Dermis microvascular lymphatic vessel endothelial cell (primary cell): Measurements from ENCODE around the gene LPCAT2. TPM values are rescaled to one million over a fixed set of nuclear protein-coding genes. Genes with fewer than 3 reads are reported as not detected.

Experiments used
- DNase-seq, 2 donors: peaks; one replicate each; pipeline versions ENCODE4 v3.0.0 to v3.0.0-alpha.2; 2010; ENCODE audit warnings: low read depth in 2 of 2
- total RNA-seq: library from RNA; depleted of rRNA; stranded (reverse); fragments of >200 nt; gene quantifications from 2 replicates; pipeline ENCODE4 v1.2.1, GENCODE V29; 2014

The LPCAT2 gene
- total RNA-seq, 1 donor from 2014 or later: 5.9 TPM

- DNase-seq: peak in 1 of 2 donors; percentile 33
Measured at GRCh38 chr16:55503726-55504550, 4.9 kb upstream of the LPCAT2 start.

DNA sequence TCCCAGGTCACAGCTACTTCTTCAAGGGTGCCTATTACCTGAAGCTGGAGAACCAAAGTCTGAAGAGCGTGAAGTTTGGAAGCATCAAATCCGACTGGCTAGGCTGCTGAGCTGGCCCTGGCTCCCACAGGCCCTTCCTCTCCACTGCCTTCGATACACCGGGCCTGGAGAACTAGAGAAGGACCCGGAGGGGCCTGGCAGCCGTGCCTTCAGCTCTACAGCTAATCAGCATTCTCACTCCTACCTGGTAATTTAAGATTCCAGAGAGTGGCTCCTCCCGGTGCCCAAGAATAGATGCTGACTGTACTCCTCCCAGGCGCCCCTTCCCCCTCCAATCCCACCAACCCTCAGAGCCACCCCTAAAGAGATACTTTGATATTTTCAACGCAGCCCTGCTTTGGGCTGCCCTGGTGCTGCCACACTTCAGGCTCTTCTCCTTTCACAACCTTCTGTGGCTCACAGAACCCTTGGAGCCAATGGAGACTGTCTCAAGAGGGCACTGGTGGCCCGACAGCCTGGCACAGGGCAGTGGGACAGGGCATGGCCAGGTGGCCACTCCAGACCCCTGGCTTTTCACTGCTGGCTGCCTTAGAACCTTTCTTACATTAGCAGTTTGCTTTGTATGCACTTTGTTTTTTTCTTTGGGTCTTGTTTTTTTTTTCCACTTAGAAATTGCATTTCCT is 3.4 kb upstream of the LPCAT2 start:
- DNase-seq: no peak

DNA sequence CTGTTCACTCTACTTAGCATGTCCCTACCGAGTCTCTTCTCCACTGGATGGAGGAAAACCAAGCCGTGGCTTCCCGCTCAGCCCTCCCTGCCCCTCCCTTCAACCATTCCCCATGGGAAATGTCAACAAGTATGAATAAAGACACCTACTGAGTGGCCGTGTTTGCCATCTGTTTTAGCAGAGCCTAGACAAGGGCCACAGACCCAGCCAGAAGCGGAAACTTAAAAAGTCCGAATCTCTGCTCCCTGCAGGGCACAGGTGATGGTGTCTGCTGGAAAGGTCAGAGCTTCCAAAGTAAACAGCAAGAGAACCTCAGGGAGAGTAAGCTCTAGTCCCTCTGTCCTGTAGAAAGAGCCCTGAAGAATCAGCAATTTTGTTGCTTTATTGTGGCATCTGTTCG is 2.8 kb upstream of the LPCAT2 start:
- DNase-seq: no peak

GRCh38 chr16:55506708-55507107 is 2.2 kb upstream of the LPCAT2 start:
- no peak for DNase-seq

- DNase-seq: no peak
Measured at GRCh38 chr16:55508271-55508921, 476 bp upstream of the LPCAT2 start.

- no peak for DNase-seq
Measured at GRCh38 chr16:55510185-55510805, 1.4 kb downstream of the LPCAT2 start.

- no peak for DNase-seq
Measured at GRCh38 chr16:55512941-55513340, 4.1 kb downstream of the LPCAT2 start.

GRCh38 chr16:55513616-55514015 is 4.7 kb downstream of the LPCAT2 start:
- DNase-seq: no peak

DNA sequence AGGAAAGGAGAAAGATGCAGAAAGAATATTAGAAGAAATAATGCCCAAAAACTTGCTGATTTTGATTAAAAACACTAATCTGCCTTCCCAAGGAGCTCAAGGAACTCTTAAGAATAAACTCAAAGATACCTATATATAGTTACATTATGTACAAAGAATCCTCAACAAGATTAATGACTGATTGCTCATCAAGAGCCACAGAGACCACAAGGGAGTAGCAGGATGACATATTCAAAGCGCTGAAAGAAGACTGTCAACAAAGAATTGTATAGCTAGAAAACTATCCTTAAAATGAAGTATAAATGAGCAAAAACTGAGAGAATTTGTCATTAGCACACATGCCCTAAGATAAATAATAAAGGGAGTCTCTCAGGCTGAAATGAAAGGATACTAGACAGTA is 6.2 kb downstream of the LPCAT2 start:
- no peak for DNase-seq

GRCh38 chr16:55521792-55522191 is 12.9 kb downstream of the LPCAT2 start:
- DNase-seq: no peak

- peak in 1 of 2 donors; percentile 70 for DNase-seq
Measured at GRCh38 chr16:55526441-55526840, 17.6 kb downstream of the LPCAT2 start.

- no peak for DNase-seq
Measured at GRCh38 chr16:55527885-55528284, 19.0 kb downstream of the LPCAT2 start.

DNA sequence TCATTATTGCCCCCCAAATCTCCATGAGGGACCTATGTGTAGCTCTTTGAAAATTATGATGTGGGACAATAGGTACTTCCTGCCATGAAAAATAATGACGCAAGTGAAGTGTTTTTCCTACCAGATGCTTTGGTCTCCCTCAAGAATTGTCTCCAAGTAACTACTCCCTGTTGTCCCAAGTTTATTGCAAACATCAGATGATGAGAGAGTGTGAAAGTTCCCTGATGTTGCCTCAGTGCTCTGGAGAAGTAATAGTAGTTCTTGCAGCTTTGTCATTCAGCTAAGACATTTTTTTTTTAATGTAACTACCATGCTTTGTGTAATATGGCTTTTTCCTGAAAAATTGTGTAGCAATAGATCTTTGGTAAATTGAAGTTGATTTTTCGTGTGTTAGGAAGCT is 20.1 kb downstream of the LPCAT2 start:
- peak in 1 of 2 donors; percentile 55 for DNase-seq

DNA sequence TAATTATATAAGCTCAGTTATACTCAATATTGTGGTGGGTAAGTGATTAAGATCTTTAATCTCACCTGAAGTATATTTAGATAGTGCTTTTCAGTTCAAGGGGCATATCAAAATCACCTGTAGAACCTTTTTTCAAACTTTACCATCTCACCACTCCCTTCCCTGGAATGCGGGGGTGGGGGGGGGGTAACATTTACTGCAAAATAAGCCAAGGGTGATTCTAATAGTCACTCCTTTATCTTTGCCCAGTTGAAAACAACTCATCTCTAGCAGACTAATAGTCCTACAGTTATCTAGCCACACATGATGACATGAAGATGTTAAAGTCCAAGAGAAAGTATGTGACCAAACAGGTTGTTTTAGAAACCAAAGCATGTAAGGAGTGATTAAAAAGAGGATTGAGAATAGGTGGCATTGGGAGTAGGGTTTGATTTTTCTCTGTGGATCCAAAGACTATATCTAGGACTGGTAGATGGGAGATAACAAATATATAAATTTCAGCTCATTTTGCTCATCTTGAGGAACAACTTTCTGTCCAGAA is 21.5 kb downstream of the LPCAT2 start:
- no peak for DNase-seq

GRCh38 chr16:55532227-55532626 is 23.4 kb downstream of the LPCAT2 start:
- no peak for DNase-seq

- DNase-seq: no peak
Measured at GRCh38 chr16:55534756-55535155, 25.9 kb downstream of the LPCAT2 start.

DNA sequence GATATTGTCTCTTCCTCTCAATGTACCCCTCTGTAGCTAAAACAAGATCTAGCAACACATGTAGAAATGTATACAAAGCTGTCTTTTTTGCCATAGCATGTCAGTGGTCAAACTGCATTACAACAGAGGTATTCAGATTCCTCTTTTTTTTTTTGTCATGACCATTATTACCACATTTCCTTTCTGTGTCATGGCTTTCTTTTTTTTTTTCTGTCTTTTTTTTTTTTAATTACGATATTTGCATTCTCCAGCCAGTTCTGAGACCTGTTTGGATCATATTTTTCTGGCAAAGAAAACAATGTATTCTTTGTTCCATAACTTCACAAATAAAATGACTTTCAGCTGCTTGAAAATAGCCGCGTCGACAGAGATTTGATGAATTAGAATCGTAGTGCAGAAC is 30.2 kb downstream of the LPCAT2 start:
- no peak for DNase-seq

GRCh38 chr16:55539488-55539887 is 30.6 kb downstream of the LPCAT2 start:
- DNase-seq: no peak

DNA sequence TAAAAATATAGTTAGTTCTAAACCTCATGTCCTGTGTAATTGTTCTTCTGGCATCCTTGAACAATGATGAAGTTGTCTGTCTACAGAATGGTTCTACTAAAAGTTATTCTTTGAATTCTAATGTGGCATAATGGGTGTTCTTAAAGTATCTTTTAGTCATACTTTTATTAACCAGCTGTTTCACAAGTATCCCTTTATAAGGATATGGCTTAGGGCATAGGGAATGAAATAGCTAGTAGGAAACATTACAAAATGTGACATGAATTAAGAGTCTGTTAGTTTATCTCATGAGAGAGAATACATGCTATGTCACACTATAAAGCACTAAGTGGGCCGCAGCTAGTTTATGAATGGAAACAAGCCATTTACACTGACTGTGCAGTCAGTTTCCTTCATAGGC is 31.3 kb downstream of the LPCAT2 start:
- no peak for DNase-seq

DNA sequence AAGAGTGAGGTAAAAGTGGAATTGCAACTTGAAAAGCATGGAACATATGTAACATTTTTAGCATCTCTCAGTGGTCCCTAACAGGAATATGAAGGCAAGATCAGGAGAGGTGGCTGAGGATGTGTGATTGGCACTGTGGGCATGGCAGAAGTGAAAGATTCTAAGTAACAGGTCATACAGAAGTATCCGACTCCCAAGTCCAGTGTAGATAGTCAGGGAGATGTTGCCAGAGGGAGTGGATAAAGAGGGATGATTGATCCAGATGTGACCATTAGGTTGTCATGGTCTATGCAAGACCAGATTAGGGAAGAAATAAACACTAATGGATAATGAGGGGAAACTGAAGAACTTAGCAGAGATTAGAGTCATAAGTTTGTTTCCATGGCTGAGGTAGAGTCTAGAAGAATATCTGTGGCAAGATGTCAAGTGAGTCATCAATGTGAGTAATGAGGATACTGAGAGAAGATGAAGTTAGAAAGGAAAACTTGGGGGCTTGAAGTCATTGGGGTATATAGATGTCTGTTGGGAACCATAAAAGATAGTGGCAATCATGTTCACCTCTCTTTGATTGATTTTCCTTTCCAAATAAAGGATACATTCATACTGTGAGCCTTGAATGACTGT is 33.7 kb downstream of the LPCAT2 start:
- DNase-seq: peak in 1 of 2 donors; percentile 46

- peak in 1 of 2 donors; percentile 31 for DNase-seq
Measured at GRCh38 chr16:55543472-55543871, 34.6 kb downstream of the LPCAT2 start.
